ENCODE results near the gene IL1RAP. TPM values are rescaled to one million over a fixed set of nuclear protein-coding genes. Genes with fewer than 3 reads are reported as not detected.

IL1RAP gene
- total RNA-seq, 4 donors from 2014 or later, result 4.9 to 16.9 (median 10.8) TPM

DNA sequence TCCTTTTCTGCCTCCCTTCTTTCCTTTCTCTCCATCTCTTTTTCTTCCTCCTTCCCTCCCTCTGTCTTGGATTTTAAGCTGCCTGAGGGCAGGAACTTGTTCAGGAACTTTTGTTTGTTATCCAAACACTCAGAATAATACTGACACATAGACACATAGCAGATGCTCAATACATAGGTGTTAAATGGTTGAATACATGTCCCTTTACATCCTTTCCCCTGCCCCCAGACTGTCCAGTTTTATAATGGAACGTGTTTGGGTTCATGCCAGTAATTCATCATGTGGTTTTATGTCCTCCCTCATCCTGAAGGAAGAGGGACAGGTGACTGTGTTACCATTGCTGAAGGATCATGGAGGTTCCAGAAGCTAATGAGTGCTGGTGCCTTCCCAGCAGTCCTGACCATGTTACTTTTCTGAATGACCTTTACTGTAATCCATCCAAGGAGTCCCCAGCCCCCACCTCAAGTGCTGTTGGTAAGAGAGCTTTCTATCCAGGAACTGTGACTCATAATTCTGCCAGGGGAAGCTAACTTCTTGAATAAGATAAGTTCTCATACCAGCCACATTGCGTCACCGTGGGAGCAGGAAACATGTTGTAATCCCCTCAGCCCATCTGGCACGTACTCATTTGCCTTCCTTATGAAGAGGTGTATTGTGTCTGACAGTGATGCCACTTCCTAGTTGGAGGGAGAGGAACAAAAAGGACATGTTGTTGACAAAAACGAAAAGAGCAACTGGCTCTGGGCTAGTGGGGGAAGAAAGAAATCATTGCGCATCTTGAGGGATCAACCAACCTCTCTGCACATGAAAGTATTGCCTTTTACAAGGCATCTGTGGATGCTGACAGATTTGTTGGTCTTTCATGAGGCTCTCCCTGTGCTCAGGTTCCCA is 52.4 kb downstream of the IL1RAP start:
- intact Hi-C loops (cut with DNase I), result no loop called here

DNA sequence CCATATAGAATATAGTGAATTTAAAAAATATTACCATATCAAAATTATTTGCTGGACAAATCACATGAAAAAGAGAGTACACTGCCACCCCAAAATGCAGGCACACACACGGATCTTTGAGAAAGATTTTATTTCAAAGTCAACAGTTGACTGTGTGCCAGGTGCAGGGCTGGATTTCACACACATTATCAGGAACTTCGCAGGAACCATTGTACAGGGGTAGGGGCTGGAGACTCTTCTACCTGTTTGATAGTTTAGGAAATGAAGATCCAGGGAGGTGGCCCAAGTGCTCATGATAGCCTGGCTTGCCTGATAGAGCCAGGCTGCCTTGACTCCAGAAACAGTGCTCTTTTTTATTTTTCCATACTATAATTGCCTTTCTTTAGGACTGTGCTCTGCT is 54.2 kb downstream of the IL1RAP start:
- H3K27me3 ChIP-seq, result no peaks in the 10 kb centered on the region
- H3K27ac ChIP-seq, result no peak overlapping the region
- H3K36me3 ChIP-seq, result no peaks in the 10 kb centered on the region
- intact Hi-C loops (cut with DNase I), result no loop called here
- no peaks in the 10 kb centered on the region for H3K9me3 ChIP-seq
- H3K4me3 ChIP-seq (replicated peaks in 1 of 3), result no peak overlapping the region
- TF ChIP-seq, protein P1, sequence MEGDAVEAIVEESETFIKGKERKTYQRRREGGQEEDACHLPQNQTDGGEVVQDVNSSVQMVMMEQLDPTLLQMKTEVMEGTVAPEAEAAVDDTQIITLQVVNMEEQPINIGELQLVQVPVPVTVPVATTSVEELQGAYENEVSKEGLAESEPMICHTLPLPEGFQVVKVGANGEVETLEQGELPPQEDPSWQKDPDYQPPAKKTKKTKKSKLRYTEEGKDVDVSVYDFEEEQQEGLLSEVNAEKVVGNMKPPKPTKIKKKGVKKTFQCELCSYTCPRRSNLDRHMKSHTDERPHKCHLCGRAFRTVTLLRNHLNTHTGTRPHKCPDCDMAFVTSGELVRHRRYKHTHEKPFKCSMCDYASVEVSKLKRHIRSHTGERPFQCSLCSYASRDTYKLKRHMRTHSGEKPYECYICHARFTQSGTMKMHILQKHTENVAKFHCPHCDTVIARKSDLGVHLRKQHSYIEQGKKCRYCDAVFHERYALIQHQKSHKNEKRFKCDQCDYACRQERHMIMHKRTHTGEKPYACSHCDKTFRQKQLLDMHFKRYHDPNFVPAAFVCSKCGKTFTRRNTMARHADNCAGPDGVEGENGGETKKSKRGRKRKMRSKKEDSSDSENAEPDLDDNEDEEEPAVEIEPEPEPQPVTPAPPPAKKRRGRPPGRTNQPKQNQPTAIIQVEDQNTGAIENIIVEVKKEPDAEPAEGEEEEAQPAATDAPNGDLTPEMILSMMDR (IDR thresholded peaks at IDR 0.05), result no peak
- no peak for TF ChIP-seq POLR2A (IDR thresholded peaks at IDR 0.05)
- DNase-seq, result no peak
- peaks cover 0 to 3% of the 10 kb centered on the region in 2 donors for H3K4me1 ChIP-seq
- WGBS, 2 donors, result 88 to 92% methylated on average over 2 of the region's 2 CpGs

More for the DNA sequence above, 52.4 kb downstream of the IL1RAP start:
- Histone ChIP-seq H3K27ac (no peak overlapping the region), H3K36me3 (no peaks in the 10 kb centered on the region), H3K9me3 (no peaks in the 10 kb centered on the region), H3K4me3 (replicated peaks in 1 of 3) (no peak overlapping the region), H3K4me1 (peaks cover 0 to 3% of the 10 kb centered on the region in 2 donors), H3K27me3 (no peaks in the 10 kb centered on the region)
- TF ChIP-seq, protein P1 (IDR thresholded peaks at IDR 0.05), result no peak
- no peak for TF ChIP-seq POLR2A (IDR thresholded peaks at IDR 0.05)
- DNase-seq, result peak; percentile 45
- WGBS, 2 donors, result 65 to 75% methylated on average over 6 of the region's 6 CpGs

DNA sequence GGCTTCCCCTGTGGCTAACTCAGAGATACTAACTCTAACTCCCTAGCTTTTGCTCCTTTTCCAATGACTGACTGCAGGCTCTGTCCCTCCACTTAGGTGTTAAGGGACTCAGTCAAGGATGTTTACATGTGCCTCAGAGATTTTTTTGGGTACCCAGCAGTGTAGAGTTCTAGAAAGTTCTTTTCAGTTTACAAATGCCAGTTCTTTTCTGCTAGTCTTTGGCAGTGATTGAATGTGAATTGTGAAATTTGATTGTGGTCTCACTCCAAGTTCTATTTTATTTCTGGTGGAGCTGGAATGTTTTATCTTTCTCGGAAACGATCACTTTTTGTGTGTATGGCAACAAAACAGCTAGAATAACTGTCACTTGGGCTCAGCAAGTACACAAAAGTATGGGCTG is 60.6 kb downstream of the IL1RAP start:
- 77 to 83% methylated on average over 2 of the region's 2 CpGs for WGBS, 2 donors
- Histone ChIP-seq H3K9me3 (no peaks in the 10 kb centered on the region), H3K36me3 (no peaks in the 10 kb centered on the region), H3K4me3 (replicated peaks in 1 of 3) (no peak overlapping the region), H3K27ac (no peak overlapping the region), H3K27me3 (no peaks in the 10 kb centered on the region), H3K4me1 (no peaks in the 10 kb centered on the region)
- TF ChIP-seq POLR2A (IDR thresholded peaks at IDR 0.05), result no peak
- TF ChIP-seq, protein P1 (IDR thresholded peaks at IDR 0.05), result no peak
- intact Hi-C loops (cut with DNase I), result no loop called here
- DNase-seq, result no peak

DNA sequence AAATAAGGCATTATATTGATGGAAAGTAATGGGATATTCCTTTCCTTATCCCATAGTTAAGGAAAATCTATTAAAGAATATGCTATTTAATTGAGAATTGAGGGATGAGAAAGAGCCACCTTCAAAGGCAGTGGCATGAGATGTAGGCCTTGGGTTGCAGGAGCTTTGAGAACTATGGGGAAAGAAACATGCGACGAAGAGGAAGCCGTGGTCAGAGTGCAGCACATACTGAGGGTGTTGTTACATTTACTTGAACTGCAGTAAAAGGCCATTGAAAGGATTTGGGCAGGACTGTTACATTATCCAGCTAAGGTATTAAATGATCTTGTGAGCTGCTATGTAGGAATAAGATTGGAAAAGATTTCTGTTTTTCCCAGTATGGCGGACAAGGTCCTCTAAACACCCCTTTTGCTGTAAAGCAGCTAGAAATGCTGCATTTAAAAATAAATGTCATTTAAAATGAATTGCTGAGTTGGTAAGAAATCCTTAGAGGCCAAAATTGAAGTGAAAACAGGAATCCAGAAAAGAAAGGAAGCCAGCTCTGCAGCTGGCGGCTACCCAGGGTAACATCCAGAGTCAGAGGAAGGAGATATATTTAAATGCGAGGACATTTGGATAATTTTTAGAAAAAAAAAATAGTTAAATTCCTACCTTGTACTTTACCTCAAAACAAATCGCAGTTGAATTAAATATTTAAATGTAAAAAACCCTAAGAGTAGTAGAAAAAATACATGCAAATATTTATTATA is 61.7 kb downstream of the IL1RAP start:
- no peak for TF ChIP-seq POLR2A (IDR thresholded peaks at IDR 0.05)
- TF ChIP-seq, protein P1 (IDR thresholded peaks at IDR 0.05), result no peak
- no peaks in the 10 kb centered on the region for H3K9me3 ChIP-seq
- 82 to 86% methylated on average over 7 of the region's 7 CpGs for WGBS, 2 donors
- intact Hi-C loops (cut with DNase I), result no loop called here
- H3K4me1 ChIP-seq, result no peaks in the 10 kb centered on the region
- no peaks in the 10 kb centered on the region for H3K27me3 ChIP-seq
- H3K27ac ChIP-seq, result no peak overlapping the region
- H3K36me3 ChIP-seq, result no peaks in the 10 kb centered on the region
- no peak for DNase-seq
- no peak overlapping the region for H3K4me3 ChIP-seq (replicated peaks in 1 of 3)

DNA sequence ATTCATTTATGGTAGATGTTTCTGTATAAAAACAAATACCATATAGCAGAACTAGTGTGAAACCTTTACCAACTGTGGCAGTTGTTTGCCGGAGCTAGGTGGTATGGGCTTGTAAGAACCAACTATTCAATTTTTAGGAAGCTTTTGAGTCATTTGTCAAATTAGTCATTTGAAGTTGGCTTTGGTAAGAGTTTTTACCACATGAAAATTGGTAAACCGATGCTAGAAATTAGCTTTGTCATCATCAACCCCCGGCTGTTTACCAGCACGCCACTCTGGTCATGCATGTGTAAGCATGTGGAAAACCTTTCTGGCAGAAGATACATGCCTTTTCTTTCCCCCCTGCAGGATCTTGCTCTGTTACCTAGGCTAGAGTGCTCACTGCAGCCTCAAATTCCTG is 63.3 kb downstream of the IL1RAP start:
- Histone ChIP-seq H3K27me3 (no peaks in the 10 kb centered on the region), H3K9me3 (no peaks in the 10 kb centered on the region), H3K4me1 (no peaks in the 10 kb centered on the region), H3K27ac (no peak overlapping the region), H3K4me3 (replicated peaks in 1 of 3) (no peak overlapping the region), H3K36me3 (no peaks in the 10 kb centered on the region)
- TF ChIP-seq, protein P1 (IDR thresholded peaks at IDR 0.05), result no peak
- 93 to 94% methylated on average over 4 of the region's 4 CpGs for WGBS, 2 donors
- DNase-seq, result no peak
- intact Hi-C loops (cut with DNase I), result no loop called here

Measured in thyroid gland (tissue), 4 donors.